ENCODE data around the gene SNAPIN.

- no peak for TF ChIP-seq ATF1 (CRISPR knock-in tag; IDR thresholded peaks at IDR 0.05)
- TF ChIP-seq CTCF (IDR thresholded peaks at IDR 0.05) = no peak
- TF ChIP-seq E2F4 (CRISPR knock-in tag; IDR thresholded peaks at IDR 0.05; ENCODE audit: borderline replicate concordance, low read depth) = no peak
- TF ChIP-seq HMGXB4 (CRISPR knock-in tag; IDR thresholded peaks at IDR 0.05) = no peak
- TF ChIP-seq ZNF281 (CRISPR knock-in tag; IDR thresholded peaks at IDR 0.05) = no peak
- TF ChIP-seq SMAD3 (CRISPR knock-in tag; IDR thresholded peaks at IDR 0.05; ENCODE audit: borderline replicate concordance) = no peak
- no peak for TF ChIP-seq E2F1 (CRISPR knock-in tag; IDR thresholded peaks at IDR 0.05)
- TF ChIP-seq JUN (CRISPR knock-in tag; IDR thresholded peaks at IDR 0.05) = no peak
- TF ChIP-seq NFYB (CRISPR knock-in tag; conservative IDR thresholded peaks at IDR 0.05; ENCODE audit: low read depth) = no peak
- TF ChIP-seq ZNF425 (CRISPR knock-in tag; conservative IDR thresholded peaks at IDR 0.05) = no peak
Measured at GRCh38 chr1:153667439-153667838, 8.9 kb downstream of the SNAPIN start.

Measured in WTC11 (cell line).